Measurements from ENCODE around the gene STRN4.

DNA sequence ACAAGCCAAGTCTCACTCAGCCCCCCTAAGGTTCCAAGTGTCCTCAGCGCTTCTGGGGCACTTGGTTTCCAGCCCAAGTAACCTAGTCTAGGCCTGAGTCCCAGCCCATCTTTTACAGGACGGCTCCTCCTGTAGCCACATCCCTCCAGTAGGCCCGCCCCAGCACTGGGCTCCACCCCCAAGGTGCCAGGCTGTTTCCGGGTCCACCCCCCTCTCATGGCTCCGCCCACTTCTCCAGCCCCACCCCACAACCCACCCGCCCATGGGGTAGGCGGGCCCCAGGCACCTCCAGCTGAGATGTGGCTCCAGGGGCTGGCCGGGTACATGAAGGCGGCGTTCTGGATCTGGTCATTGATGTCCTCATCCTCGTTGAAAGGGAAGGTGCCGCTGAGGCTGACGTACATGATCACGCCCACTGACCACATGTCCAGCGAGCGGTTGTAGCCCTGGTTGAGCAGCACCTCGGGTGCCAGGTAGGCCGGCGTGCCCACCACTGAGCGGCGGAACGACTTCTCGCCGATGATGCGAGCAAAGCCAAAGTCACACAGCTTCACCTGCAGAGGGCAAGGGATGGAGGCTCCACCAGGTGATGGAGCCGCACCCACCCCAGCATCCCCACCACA lies 68.0 kb downstream of the STRN4 start:
- no peak for TF ChIP-seq SNAI2 (CRISPR knock-in tag; IDR thresholded peaks at IDR 0.05)
- no peak for TF ChIP-seq ISL1 (CRISPR knock-in tag; IDR thresholded peaks at IDR 0.05)
- TF ChIP-seq, protein P1, sequence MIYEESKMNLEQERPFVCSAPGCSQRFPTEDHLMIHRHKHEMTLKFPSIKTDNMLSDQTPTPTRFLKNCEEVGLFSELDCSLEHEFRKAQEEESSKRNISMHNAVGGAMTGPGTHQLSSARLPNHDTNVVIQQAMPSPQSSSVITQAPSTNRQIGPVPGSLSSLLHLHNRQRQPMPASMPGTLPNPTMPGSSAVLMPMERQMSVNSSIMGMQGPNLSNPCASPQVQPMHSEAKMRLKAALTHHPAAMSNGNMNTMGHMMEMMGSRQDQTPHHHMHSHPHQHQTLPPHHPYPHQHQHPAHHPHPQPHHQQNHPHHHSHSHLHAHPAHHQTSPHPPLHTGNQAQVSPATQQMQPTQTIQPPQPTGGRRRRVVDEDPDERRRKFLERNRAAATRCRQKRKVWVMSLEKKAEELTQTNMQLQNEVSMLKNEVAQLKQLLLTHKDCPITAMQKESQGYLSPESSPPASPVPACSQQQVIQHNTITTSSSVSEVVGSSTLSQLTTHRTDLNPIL (CRISPR knock-in tag; IDR thresholded peaks at IDR 0.05; ENCODE audit: low read depth) = no peak

Measured in SK-N-SH treated with all-trans-retinoic acid at 6 μM for 48 hours (cell line).